GM12892 (cell line): ENCODE data around the gene CDS2.

ENCODE experiments used
- DNase-seq: peaks from one replicate; pipeline ENCODE4 v3.0.0; 2011; ENCODE audit not compliant: insufficient read length
- FAIRE-seq: peaks from 2 replicates; lab custom pipeline; 2011; peaks lifted over from hg19 to GRCh38; lab: Jason Lieb, UNC
- POLR2A ChIP-seq: IDR thresholded peaks from 2 replicates; pipeline ENCODE4 v1.6.1; 2011; ENCODE audit warnings: low read depth, low read length, control low read depth
- POLR2AphosphoS5 ChIP-seq: IDR thresholded peaks from 2 replicates; pipeline ENCODE4 v1.6.1; 2011; ENCODE audit warnings: low read depth, low read length, control low read depth
- TAF1 ChIP-seq: IDR thresholded peaks from 2 replicates; pipeline ENCODE4 v1.6.1; 2011; ENCODE audit warnings: low read depth, mild to moderate bottlenecking, control low read depth, low read length, borderline replicate concordance

CDS2 gene

DNA sequence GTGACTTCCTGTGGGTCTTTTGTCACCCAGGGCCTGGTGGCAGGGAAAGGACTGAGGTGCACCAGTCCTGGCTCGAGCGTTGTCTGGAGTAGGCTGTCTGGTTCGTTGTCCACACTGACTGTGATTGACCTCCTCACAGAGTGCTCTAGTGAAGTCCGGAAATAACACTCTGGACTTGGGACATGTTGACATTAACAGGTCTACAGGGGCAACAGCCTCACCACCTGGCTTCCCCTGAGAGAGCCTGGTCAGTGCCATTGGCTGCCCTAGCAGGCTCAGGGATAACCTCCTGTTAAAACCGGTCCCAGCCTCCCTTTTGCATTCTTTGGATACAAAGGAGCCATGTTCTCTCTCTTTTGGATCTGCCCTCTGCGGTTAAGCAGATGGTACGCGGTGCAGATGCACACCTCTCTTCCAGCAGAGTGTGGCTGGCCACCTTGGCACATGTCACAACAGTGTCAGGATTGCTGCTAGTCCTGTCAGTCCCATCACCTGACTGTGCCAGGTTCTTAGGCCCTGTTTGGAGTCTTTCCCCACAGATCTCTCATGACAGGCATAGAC, 46.2 kb downstream of the CDS2 start:
- TF ChIP-seq TAF1 (no peak), POLR2A (no peak), POLR2AphosphoS5 (no peak)
- FAIRE-seq (no peak), DNase-seq (no peak)

DNA sequence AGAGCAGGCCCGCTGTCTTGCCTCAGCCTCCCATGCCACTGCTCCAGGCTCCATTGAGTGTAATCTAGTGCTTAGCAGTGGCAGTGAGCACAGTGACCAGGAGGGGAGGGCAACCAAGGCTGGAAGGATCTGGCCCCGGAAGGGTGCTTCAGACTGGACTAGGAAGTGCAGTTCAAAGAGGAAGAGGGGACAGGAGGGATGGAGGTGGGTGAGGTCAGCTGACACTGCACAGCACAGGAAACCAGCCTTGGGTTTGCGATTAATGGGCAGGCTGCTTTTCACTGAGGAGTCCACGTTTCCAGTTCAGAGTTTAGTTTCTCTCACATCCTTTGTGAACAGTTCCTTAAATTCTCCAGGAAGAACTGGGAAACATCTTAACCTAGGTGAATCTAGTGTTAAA, 46.9 kb downstream of the CDS2 start:
- FAIRE-seq (no peak), DNase-seq (no peak)
- TF ChIP-seq TAF1: no peak
- TF ChIP-seq POLR2AphosphoS5: no peak
- TF ChIP-seq POLR2A: no peak

DNA sequence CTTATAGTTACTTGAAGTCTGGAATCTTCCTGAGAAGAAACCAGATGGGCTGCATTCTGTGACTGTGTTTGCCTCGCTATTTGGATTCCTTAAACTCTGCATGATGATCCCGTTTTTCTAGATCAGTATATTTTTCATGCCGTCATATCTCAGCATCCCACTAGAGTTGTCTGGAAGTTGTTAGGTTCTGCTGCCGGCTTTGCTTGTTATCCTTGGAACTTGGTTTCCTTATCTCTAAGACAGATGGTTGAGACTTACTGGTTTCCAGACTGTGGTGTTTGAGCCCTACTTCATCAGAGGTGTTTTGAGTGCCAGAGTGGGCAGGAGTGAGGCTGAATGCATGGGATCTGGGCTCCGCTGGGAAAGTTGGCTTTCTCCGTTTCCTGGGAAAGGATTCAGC, 50.3 kb downstream of the CDS2 start:
- no peak for DNase-seq
- FAIRE-seq: no peak
- no peak for TF ChIP-seq POLR2A
- TF ChIP-seq TAF1: no peak
- no peak for TF ChIP-seq POLR2AphosphoS5

DNA sequence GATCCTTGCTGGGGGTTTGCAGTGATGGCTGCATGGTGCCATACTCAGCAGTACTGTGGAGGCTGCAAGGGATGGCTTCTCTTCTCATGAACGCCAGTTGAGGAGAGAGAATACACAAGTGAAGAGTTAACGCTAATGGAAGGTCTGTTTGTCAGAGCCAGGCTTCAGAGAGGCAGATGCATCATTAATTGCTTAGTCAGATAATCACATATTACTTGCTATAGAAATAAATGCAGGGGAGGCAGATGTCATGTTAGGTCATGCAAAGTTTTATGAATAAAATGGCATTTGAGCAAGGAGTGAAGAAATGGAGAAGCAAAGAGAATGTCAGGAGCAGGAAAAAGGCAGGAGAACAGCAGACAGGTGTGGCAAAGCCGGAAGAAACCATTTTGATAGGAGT, 51.2 kb downstream of the CDS2 start:
- DNase-seq (no peak), FAIRE-seq (no peak)
- no peak for TF ChIP-seq POLR2AphosphoS5
- TF ChIP-seq POLR2A: no peak

DNA sequence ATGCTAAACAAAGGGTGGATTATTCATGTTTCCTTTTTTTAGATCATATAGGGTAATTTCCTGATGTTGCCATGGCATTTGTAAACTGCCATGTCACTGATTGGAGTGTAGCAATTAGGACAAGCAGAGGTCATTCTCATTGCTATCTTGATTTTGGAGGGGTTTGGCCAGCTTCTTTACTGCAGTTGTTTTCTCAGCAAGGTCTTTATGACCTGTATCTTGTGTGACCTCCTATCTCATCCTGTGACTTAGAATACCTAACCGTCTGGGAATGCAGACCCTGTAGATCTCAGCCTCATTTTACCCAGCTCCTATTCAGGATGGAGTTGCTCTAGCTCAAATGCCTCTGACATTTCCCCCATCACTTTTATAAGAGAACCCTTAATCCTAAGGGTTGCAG, 53.6 kb downstream of the CDS2 start:
- FAIRE-seq: no peak
- no peak for TF ChIP-seq POLR2AphosphoS5
- TF ChIP-seq TAF1: no peak
- TF ChIP-seq POLR2A: no peak
- DNase-seq: no peak

DNA sequence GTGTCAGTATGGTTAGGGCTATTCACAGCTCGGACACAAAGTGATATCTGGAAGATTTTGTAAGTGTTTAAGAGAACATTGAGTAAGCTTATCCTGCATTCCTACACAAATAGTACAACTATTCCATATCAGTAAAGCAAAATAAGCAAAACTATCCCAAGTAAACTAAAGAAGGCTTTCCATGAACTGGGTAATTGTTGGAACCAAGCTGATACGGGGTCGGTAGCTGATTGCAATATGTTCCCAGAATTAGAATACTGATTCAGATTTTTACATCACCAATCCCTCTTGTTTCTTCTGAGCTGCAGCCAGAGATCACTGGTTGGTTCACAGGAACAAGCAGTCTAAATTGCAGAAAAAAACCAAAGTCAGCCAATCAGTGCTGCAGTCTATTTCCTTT, 54.1 kb downstream of the CDS2 start:
- FAIRE-seq (no peak), DNase-seq (no peak)

GRCh38 chr20:5181492-5181891, 54.7 kb downstream of the CDS2 start:
- TF ChIP-seq TAF1: no peak
- DNase-seq (no peak), FAIRE-seq (no peak)

More for the DNA sequence above, 54.1 kb downstream of the CDS2 start:
- TF ChIP-seq POLR2AphosphoS5: no peak
- TF ChIP-seq POLR2A: no peak
- TF ChIP-seq TAF1: no peak

DNA sequence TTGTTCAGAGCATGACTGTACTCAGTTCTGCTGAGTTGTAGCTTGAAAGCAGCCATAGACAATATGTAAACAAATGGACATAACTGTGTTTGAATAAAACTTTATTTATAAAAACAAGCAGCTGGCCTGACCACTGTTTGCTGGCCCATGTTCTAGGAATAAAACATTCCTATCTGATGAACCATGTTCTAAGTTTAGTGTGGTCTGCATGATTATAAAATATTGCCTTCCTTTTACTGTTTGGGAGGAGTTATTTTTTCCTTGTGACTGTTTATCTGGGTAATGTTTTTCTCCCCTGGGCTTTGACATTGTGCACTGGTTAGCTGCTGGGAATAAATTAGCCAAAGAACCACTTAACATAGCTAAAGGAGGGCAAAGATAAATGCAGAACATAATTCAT, 55.1 kb downstream of the CDS2 start:
- no peak for DNase-seq
- TF ChIP-seq POLR2A: no peak
- TF ChIP-seq TAF1: no peak
- TF ChIP-seq POLR2AphosphoS5: no peak
- FAIRE-seq: no peak

DNA sequence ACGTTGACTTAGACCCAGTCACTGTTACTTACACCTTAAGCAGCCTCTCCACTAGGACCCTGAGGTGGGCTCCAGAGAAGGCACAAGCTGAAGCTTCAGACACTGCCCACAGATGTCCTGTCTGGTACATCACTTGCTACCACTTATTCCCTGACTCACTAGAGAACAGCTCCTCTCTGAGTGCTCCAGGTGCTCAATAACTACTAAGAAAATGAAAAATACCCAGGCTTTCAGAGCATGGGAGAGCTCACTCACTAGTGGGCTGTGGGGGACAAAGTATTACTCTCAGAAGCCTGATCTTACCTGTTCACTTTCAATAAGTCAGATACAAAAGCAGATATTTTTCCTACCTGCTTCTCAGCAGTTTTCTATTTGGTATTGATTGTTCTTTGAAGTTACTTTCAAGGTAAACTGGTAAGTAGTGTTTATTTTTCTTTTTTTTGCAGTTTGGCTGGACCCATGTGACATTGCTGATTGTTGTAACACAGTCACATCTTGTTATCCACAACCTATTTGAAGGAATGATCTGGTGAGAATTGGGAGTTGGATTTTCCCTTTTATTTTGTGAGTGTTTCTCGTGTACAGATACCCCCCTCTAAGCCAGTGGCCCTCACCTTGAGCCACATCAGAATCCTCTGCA, 55.9 kb downstream of the CDS2 start:
- FAIRE-seq: no peak
- no peak for TF ChIP-seq POLR2A
- no peak for TF ChIP-seq TAF1
- TF ChIP-seq POLR2AphosphoS5: no peak
- no peak for DNase-seq

DNA sequence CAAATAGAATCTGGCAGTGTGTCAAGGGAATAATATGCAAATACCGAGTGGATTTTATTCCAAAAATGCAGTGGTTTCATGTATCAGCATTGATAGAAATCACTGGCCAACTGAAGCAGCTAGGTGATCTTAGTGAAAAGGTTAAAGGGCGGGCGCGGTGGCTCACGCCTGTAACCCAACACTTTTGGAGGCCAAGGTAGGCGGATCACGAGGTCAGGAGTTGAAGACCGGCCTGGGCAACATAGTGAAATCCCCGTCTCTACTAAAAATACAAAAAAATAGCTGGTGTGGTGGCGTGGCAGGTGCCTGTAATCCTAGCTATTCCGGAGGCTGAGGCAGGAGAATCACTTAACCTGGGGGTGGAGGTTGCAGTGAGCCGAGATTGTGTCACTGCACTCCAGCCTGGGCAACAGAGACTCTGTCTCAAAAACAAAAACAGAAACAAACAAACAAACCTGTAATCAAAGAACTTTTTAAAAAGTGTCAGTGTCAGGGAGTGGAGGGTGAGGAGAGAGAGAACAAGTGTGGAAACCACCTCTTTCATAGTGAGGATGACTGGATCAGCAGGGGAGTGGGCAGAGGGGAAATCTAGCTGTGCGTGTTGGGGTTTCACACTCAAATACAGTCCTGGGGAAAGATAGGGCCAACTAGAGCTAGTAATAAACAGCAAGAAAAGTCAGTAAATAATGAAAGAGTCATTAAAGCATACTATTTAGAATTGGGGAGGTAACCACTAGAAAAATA, 57.1 kb downstream of the CDS2 start:
- peak; percentile 14 for FAIRE-seq
- no peak for DNase-seq
- TF ChIP-seq TAF1 (no peak), POLR2AphosphoS5 (no peak), POLR2A (no peak)

DNA sequence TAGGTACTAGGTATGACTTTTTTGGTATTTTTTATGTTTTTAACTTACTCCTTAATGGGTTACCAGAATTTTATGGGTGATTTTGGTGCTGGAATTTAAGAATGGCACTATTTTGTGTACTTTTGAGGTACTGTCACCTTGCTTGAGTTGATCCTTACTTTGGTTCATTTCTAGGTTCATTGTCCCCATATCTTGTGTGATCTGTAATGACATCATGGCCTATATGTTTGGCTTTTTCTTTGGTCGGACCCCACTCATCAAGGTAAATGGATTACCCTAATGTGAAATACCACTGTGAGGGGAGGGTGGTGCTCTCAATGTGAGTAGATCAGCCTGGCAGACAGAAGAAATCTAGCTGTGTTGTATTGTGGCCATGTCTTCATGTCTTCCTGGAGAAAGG, 57.9 kb downstream of the CDS2 start:
- FAIRE-seq (no peak), DNase-seq (no peak)
- TF ChIP-seq POLR2A (no peak), TAF1 (no peak), POLR2AphosphoS5 (no peak)

- FAIRE-seq (no peak), DNase-seq (no peak)
- TF ChIP-seq TAF1 (no peak), POLR2AphosphoS5 (no peak), POLR2A (no peak)
Observed at GRCh38 chr20:5187122-5187521, 60.3 kb downstream of the CDS2 start.
